DND-41 (cell line): Measurements from ENCODE around the gene CERK.

ENCODE experiments used
- ATAC-seq: fragments of 200-7000 bp; cut with Tn5 transposase; 3 replicates; pipeline ENCODE4 v1.9.1; 2021; ENCODE audit warnings: low read depth; ENCODE audit not compliant: insufficient read depth
- DNase-seq: peaks from one replicate; pipeline ENCODE4 v3.0.0-alpha.2; 2020
- H2AFZ ChIP-seq: 2 replicates; pipeline ENCODE4 v1.6.0; 2012; ENCODE audit warnings: low read depth, low read length
- H3K27ac ChIP-seq: 2 replicates; pipeline ENCODE4 v1.5.1; 2012; ENCODE audit warnings: low read length, inconsistent platforms
- H3K27me3 ChIP-seq: fragments of 200-600 bp; sonication (generic); 2 replicates; pipeline ENCODE4 v1.6.0; 2012; ENCODE audit warnings: low read length, mild to moderate bottlenecking, inconsistent platforms; ENCODE audit not compliant: insufficient read depth, poor library complexity
- H3K36me3 ChIP-seq: 2 replicates; pipeline ENCODE4 v1.5.1; 2012; ENCODE audit warnings: low read length, inconsistent platforms; ENCODE audit not compliant: insufficient read depth
- H3K4me1 ChIP-seq: 2 replicates; pipeline ENCODE4 v1.5.1; 2012; ENCODE audit warnings: mild to moderate bottlenecking, low read length; ENCODE audit not compliant: insufficient read depth
- H3K4me2 ChIP-seq: 2 replicates; pipeline ENCODE4 v1.6.0; 2012; ENCODE audit warnings: mild to moderate bottlenecking, moderate library complexity, low read length, inconsistent platforms; ENCODE audit not compliant: insufficient read depth
- H3K4me3 ChIP-seq, 2 experiments: fragments of 200-600 bp in 1 of 2; shearing (Covaris generic) in 1 of 2; 2 replicates each; pipeline ENCODE4 v1.5.1; 2012 to 2016; ENCODE audit warnings: inconsistent platforms in 2 of 2, low read length in 2 of 2, mild to moderate bottlenecking in 2 of 2, low read depth in 1 of 2, moderate library complexity in 1 of 2
- H3K79me2 ChIP-seq: 2 replicates; pipeline ENCODE4 v1.6.0; 2012; ENCODE audit warnings: low read length, inconsistent platforms; ENCODE audit not compliant: insufficient read depth
- H3K9ac ChIP-seq: 2 replicates; pipeline ENCODE4 v1.6.0; 2012; ENCODE audit warnings: low read depth, mild to moderate bottlenecking, inconsistent platforms, low read length, moderate library complexity
- H3K9me3 ChIP-seq: 2 replicates; pipeline ENCODE4 v1.5.1; 2012; ENCODE audit warnings: low read length, moderate library complexity, mild to moderate bottlenecking, inconsistent platforms; ENCODE audit not compliant: insufficient read depth, severe bottlenecking
- H4K20me1 ChIP-seq: 2 replicates; pipeline ENCODE4 v1.6.0; 2012; ENCODE audit warnings: low read length; ENCODE audit not compliant: insufficient read depth
- CTCF ChIP-seq: IDR thresholded peaks from 2 replicates; pipeline ENCODE4 v1.5.1; 2012; ENCODE audit warnings: borderline replicate concordance, low read length, moderate library complexity, mild to moderate bottlenecking; ENCODE audit not compliant: poor library complexity, severe bottlenecking; ENCODE audit errors: extremely low read depth
- EZH2 ChIP-seq: IDR thresholded peaks from 3 replicates; pipeline ENCODE4 v1.6.1; 2012; ENCODE audit warnings: borderline replicate concordance, low read depth, mild to moderate bottlenecking, moderate library complexity, low read length, inconsistent platforms; ENCODE audit not compliant: severe bottlenecking

The CERK gene

GRCh38 chr22:46673662-46674236 lies 64.3 kb downstream of the CERK start:
- H3K9me3 ChIP-seq = no peaks in the 10 kb centered on the region
- H4K20me1 ChIP-seq = peaks cover 23% of the 10 kb centered on the region
- no peaks in the 10 kb centered on the region for H3K27me3 ChIP-seq
- H3K4me2 ChIP-seq = no peak overlapping the region
- no peak for TF ChIP-seq EZH2
- TF ChIP-seq CTCF = no peak
- no peak overlapping the region for H3K27ac ChIP-seq
- H3K9ac ChIP-seq = no peak overlapping the region
- no peak overlapping the region for H3K4me3 ChIP-seq
- no peak overlapping the region for H2AFZ ChIP-seq
- H3K4me1 ChIP-seq = no peaks in the 10 kb centered on the region
- ATAC-seq (no peak), DNase-seq (no peak)
- H3K79me2 ChIP-seq = no peaks in the 10 kb centered on the region; the same call in 1 of the 2 replicates
- peaks cover 91% of the 10 kb centered on the region for H3K36me3 ChIP-seq

- no peak overlapping the region for H3K4me3 ChIP-seq
- H4K20me1 ChIP-seq = peaks cover 25% of the 10 kb centered on the region
- H3K4me2 ChIP-seq = no peak overlapping the region
- no peak for DNase-seq
- no peak overlapping the region for H3K9ac ChIP-seq
- no peaks in the 10 kb centered on the region; the same call in 1 of the 2 replicates for H3K79me2 ChIP-seq
- no peak for ATAC-seq
- H3K27me3 ChIP-seq = no peaks in the 10 kb centered on the region
- no peak overlapping the region for H2AFZ ChIP-seq
- H3K4me1 ChIP-seq = no peaks in the 10 kb centered on the region
- no peak overlapping the region for H3K27ac ChIP-seq
- no peaks in the 10 kb centered on the region for H3K9me3 ChIP-seq
- H3K36me3 ChIP-seq = peaks cover 94% of the 10 kb centered on the region
- TF ChIP-seq EZH2 (no peak), CTCF (no peak)
Measured at GRCh38 chr22:46673205-46673604, 64.8 kb downstream of the CERK start.

- H3K79me2 ChIP-seq = no peaks in the 10 kb centered on the region; the same call in 1 of the 2 replicates
- no peak overlapping the region for H3K4me3 ChIP-seq
- no peak overlapping the region for H3K9ac ChIP-seq
- no peaks in the 10 kb centered on the region for H3K4me1 ChIP-seq
- DNase-seq = no peak
- TF ChIP-seq EZH2 (no peak), CTCF (no peak)
- no peaks in the 10 kb centered on the region for H3K9me3 ChIP-seq
- H3K4me2 ChIP-seq = no peak overlapping the region
- peaks cover 95% of the 10 kb centered on the region for H3K36me3 ChIP-seq
- peaks cover 23% of the 10 kb centered on the region for H4K20me1 ChIP-seq
- no peak overlapping the region for H2AFZ ChIP-seq
- H3K27ac ChIP-seq = no peak overlapping the region
- no peaks in the 10 kb centered on the region for H3K27me3 ChIP-seq
- no peak for ATAC-seq
Measured at GRCh38 chr22:46672731-46673130, 65.3 kb downstream of the CERK start.
